GM19463 (cell line): ENCODE data around the gene TFAP2A.

ENCODE experiments used
- ATAC-seq: cut with Tn5 transposase; IDR thresholded peaks from one replicate; pipeline ENCODE4 v1.9.1; 2021; ENCODE audit warnings: mild to moderate bottlenecking, moderate library complexity; ENCODE audit not compliant: unreplicated experiment

The TFAP2A gene

DNA sequence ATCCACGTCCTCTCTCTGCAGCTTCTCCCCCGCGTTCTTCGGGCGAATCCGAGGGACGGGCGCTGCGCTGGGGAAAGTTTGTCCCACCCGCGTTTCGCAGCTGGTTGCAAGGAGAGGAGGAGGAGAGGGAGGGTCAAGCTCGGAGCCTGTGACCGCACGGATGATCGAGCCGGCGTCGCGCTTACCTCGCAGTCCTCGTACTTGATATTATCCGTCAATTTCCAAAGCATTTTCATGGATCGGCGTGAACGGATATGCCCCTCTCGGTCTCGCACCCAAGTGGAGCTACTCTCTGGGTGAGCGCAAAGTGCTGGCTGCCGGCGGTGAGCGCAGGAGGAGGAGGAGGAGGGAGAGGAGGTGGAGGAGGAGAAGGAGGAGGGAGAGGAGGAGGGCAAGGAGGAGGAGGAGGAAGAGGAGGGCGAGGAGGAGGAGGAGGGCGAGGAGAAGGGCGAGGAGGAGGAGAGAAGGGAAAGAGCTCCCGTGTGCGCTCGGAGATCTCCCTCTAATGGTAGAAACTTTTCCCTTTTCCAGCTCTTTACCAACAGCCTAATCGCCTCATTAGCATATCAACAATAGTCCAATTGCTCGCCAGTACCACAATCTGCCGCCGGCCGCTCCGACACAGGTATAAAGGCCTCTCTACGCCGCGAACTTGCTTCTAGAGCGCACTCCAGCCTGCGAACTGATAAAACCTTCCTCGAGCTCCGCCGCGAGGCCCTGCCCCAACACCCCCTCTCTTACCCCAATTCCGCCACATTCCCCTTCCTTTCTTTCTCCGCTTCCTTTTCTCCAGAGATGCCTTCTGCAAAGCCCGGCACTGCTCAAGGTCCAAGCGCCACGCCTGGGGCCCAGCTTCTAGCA, at the start of gene TFAP2A:
Gene TFAP2A, minus strand, starts transcription at position 319 of the 861 bp plus-strand sequence. Its CDS starts 83 bp downstream, at position 236.
- no peak for ATAC-seq

DNA sequence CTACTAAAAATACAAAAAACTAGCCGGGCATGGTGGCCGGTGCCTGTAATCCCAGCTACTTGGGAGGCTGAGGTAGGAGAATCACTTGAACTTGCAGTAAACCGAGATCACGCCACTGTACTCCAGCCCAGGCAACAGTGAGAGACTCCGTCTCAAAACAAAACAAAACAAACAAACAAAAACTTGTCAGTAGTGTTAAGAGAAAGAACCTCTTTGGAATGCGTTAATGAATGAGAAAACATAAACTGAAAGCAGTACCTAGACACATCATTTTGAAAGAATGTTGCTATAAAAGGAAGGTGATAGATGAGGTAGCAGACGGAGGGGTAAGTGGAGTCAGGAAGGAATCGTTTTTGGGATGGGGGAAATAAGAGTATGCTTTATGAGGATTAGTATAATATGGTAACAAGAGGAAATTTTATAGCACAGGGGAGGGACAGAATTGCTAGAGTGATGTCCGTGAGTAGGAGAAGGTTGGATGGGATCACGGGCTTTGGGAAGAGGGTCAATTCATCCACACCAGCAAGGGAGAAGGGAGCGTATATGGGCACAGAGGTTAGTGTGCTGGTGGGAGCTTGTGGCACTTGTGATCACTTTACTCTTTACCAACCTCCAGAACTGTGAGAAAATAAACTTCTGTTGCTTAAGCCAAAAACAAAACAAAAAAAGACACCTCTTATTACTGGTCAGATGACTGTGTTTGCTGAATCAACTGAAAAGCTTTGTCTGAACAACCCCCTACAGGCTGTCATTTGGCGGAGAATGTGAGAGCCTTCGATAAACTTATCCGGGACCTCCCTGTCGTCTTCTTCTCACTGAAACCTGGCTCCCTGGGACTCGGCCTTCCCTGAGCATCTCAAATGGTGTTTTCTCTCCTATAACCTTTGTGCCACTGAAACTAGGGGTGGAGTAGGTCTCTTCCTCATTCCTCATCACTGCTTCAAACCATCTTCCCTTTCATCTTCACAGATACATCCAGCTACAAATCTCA, 48.9 kb upstream of the TFAP2A start:
- no peak for ATAC-seq

DNA sequence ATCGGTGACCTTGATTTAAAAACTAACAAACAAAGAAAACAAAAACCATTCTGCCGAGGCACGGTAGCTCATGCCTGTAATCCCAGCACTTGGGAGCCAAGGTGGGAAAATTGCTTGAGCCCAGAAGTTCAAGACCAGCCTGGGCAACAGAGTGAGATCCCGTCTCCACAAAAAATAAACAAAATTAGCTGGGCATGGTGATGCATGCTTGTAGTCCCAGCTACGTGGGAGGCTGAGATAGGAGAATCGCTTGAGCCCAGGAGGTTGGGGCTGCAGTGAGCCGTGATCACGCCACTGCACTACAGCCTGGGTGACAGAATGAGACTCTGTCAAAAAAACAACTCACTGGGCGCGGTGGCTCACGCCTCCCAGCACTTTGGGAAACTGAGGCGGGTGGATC, 48.2 kb upstream of the TFAP2A start:
- no peak for ATAC-seq

DNA sequence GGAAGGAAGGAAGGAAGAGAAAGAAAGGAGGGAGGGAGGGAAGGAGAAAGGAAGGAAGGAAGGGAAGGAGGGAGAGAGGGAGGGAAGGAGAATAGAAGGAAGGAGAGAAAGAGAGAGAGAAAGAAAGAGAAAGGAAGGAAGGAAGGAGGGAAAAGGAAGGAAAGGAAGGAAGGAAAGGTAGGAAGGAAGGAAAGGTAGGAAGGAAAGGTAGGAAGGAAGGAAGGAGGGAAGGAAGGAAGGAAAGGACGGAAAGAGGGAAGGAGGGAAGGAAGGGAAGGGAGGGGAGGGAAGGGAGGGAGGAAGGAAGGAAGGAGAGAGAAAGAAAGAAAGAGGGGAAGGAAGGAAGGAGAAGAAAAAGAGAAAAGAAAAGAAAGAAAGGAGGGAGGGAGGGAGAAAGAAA, 47.0 kb upstream of the TFAP2A start:
- ATAC-seq: no peak

DNA sequence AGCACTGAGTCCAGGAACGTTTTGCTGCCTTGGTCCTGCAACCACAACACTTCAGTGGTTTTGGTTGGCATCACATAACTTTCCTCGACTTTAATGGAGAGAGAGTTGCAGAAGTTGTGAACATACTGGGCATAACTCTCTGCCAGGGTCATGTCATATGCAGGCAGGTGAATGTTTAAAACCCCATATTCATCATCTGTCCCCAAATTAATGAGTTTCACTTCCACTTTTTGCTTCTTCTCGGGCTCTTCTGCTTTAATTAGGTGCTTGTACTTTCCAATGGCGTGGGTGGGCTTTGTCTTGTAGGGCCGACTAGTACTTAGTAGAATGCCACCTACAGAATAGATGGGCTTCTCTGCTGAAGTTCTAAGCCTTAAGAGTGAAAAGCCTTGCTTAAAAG, 45.2 kb upstream of the TFAP2A start:
- peak; percentile 97 for ATAC-seq

DNA sequence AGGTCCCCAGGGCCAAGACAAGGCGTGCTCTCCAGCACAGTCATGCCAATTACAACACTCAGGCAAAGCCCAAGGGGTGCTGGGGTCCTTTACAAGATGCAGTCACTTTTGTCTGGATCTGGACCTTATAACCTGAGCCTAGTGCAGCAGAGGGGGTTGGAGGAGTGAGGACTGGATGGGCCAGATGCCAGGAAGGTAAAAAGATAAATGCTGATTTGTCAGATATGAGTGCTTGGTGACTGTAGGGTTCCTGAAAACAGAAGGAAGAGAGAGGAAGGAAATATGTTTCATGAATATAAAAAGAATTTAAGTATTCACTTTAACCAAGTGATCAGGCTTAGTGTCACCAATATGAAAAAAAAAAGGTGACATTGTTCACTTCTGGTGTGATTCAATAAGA, 43.4 kb upstream of the TFAP2A start:
- ATAC-seq: no peak

DNA sequence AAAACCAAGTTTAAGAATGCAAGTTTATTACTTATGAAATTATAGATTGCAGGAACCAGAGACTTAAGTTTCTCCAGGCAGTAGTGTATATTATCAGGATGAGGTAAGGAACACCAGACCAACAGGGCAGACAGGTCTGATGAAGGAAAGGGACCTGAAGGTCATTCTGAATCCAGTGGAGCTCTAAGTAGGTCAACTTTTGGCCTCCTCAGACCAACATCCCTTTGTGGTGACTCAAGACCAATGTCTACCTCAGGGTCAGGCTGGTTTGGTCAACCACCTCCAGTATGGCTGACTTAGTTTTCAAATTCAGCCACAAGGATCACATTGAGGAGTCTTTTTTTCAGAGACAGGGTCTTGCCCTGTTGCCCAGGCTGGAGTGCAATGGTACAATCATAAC, 38.7 kb upstream of the TFAP2A start:
- ATAC-seq: no peak

DNA sequence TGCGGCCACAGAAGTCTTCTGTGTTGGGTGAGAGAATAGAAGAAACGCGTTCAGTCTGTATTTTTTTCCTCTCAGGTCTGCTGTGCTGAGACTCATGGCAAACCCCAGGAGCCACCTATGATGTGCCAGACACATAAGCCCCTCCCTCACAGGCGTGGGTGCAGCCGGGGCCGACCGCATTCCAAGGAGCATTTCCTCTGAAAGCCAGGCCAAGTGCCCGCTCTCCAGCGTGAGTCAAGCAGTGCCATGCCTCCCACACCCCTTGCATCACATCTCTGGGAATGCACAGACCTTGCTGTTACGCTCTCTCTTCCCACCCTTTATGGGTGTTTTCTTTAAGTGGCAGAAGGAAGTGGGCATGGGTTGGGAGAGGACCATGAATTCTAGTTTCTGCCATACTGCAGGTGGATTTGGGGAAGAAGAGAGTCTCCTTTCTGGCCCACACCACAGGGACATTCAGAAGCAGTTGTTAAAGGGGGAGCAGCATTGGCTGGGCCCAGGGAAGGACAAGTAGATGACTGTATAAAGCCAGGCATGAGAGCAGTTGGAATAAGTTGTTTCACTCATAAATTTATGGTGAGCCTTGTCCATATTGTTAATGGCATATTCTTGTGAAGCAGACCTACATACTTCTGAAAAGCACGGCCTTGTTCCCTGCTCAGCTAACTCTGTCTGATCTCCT, 37.1 kb upstream of the TFAP2A start:
- ATAC-seq: no peak

DNA sequence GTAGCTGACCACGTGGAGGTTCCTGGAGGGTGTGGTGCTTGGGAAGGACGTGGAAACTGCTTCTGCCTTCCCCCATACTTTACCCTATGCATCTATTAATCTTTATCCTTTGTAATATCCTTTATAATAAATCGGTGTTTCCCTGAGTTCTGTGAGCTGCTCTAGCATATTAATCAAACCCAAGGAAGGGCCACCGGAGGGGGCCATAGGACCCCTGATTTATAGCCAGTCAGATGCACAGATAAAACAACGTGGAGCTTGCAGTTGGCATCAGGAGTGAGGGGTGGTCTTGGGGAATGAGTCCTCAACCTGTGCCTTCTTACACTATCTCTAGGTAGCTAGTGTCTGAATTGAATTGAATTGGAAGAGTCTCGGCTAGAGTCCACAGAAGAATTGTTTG, 36.5 kb upstream of the TFAP2A start:
- ATAC-seq: no peak

DNA sequence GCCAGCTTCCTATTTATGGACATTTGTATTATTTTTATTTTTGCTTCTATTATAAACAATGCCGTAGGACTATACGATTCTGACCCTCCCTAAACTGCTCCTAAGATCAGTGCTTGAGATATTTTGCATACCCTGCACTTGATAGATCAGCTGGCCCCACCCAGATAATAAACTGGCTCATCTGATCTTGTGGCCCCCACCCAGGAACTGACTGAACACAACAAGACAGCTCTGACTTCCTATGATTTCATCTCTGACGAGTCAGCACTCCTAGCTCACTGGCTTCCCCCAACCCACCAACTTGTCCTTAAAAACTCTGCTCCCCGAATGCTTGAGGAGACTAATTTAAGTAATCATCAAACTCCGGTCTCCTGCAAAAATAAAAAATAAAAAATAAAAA, 34.9 kb upstream of the TFAP2A start:
- ATAC-seq: no peak

DNA sequence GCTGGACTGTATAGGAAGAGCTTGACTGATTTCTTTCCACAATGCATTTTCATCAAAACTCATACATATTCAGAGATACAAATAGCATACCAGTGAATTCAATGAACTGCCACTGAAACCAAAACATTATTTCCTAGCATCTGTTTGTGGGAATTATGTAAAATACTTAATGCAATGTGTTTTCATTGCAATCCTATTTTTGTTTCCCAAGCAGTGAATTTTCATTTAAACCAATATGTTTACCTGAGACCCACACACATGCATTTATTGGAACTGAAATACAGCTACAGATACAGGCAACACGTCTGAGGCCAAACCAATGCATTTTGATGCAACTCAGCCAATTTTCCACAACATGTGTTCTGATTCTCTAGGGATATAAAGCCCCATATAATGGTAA, 33.2 kb upstream of the TFAP2A start:
- ATAC-seq: no peak

DNA sequence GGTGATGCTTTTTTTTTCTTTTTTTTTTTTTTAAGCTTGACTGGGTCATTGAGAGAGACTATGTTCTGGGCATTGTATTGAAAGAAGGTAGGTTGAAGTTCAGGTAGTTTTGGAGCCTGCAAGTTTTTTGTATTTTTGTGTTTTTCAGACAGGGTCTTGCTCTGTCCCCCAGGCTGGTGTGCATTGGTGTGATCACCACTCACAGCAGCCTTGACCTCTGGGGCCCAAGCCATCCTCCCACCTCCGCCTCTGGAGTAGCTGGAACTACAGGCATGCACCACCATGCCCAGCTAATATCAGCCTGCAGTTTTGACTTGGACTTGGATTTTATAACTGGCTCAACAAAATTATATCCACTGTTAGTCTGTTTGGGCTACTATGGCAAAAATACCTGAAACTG, 31.7 kb upstream of the TFAP2A start:
- no peak for ATAC-seq

DNA sequence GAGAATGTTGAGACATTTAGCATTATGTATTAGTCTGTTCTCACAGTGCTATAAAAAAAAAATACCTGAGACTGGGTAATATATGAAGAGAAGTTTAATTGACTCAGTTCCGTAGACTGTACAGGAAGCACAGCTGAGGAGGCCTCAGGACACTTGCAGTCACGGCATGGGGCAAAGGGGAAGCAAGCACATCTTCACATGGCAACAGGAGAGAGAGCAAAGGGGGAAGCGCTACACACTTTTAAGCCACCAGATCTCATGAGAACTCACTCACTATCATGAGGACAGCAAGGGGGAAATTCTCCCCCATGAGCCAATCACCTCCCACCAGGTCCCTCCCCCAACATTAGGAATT, 26.8 kb upstream of the TFAP2A start:
- ATAC-seq: no peak

DNA sequence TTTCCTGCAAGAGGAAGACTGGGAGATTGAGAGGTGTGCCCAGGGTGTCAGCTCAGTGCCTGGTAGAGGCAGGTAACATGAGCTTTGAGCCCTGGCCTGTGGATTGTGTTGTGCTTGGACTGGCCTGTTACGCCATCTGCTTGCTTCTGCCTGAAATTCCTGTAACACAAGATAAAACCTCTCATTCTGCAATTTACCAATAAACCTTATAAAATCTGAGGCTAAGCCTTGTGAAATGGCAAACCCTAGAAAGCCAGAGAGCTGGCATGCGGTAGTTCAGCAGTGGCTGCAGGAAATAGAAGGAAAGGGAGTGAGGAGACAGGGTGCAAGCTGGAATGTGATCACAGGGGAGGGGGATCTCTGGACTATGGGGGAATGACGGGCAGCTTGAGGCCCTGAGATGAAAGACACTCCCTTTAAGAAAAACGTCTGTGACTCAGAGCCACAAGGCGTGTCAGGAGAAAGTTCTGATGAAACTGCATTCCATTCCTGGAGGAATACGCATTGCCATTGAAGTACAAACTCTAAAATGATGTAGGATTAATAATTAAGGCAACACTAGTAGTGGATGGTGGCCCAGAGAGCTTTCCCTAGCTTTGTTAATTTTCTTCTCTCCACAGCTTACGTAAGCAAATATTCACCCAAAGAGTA, 26.3 kb upstream of the TFAP2A start:
- ATAC-seq: no peak

DNA sequence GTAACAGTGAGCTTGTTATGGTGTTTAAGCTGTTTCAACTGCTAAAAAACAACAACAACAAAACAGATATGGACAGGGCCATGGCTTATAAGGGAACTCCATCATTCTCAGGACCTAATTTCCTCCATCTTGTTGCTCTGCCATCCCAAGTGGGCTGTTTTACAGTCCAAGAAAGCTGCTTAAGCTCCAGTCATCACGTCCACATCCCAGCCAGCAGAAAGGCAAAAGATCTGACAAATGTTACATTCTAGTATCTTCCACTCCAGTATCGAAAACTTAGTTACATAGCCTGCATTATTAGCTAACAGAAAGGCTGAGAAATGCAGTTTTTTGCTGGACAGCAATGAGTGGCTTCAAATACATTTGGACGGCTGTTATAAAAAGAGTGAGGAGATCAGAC, 23.0 kb upstream of the TFAP2A start:
- no peak for ATAC-seq

DNA sequence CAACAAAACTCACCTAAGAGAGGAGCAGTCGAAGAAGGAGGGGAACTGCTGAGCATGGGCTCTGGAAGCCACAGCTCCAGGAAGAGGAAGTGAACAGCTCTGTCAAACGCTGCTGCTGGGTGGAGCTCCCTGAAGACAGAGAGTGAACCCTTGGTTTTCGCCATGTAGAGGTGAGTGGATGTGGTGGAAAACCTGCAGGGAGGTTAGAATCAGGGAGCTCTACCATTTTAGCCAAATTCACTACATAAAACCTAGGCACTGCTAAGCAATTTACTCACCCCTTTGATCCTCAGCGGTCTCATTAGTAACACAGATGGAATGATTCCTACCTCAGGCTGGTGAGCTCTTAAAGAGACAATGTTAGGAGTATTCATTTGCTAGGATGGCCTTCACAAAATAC, 19.4 kb upstream of the TFAP2A start:
- no peak for ATAC-seq

DNA sequence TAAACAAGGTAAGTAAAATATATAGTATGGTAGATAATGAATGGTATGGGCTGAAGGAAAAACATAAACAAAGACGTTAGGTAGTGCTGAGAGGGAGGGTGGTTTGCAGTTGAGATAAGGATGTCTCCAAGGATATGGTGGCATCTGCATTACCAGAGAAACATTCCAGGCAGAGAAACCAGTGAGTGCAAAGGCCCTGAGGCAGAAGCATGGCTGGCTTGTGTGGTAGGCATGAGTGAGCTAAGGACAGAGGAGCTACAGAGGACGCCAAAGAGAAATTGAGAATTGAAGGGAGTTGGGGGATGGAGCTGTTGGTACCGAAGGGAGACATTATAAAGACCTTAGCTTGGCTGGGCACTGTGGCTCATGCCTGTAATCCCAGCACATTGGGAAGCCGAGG, 18.4 kb upstream of the TFAP2A start:
- no peak for ATAC-seq

DNA sequence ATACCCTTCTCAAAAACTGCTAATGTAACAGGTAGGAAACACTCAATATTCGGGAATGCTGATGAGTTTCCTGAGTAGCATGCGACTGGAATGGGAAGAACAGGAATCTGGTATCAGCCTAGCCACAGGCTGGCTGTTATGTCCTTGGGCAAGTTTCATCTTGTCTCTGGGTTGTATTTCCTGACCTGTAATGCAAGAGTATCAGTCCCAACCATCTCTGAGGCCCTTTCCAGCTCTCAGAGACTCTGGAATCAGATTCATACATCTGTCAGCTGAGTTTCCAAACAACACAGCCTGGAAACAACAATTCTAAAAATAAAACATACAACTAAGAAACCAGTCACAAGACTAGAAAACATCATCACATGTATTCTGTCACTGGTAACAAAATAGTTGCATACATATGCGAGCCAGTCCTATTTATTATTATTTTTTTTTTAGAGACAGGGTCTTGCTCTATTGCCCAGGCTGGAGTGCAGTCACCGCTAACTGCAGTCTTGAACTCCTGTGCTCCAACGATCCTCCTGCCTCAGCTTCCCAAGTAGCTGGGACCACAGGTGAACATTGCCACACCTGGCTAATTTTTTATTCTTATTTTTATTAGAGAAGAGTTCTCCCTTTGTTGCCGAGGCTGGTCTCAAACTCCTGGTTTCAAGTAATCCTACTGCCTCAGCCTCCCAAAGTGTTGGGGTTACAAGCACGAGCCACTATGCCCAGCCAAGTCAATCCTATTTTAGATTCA, 16.7 kb upstream of the TFAP2A start:
- no peak for ATAC-seq

DNA sequence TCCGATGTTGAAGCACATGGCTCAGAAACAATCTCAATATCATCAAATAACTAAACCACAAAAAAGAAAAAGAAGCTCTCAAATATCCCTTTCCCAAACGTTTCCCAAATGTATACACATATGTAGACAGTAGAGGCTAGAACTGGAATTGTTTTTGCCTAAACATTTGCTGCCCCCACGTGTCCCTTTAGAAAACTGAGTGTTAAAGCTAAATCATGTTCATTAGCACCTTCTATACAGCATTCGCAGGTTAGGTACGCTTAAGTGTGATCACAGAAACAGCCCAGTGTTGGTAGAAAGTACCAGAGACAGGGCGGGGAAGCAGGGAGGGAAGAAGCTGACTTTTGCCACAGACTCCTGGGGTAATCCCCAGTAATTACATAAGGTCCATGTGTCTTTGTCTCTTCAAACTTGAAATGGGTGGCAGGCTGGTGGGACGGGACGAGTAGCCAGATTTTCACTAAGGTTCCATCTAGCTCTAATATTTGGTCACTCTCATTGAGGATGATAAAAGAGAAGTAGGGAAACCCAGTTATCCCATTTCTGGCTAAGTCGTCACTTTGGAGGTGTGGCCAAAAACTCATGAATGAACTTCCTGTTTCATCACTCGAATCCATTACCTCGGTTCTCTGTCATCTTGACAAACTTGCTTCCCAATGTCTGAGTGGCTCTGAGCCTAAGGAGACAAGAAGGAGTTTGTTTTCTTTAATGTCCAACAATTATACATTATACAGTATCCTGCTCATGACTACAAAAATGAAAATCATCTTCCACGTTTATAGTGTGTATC, 15.0 kb upstream of the TFAP2A start:
- ATAC-seq: peak; percentile 49
